Heart left ventricle (tissue), 13 donors: ENCODE data around the gene RTL5.

Experiments used
- POLR2A ChIP-seq, 2 donors: fragments of 450-650 bp; IDR thresholded peaks; one replicate each; pipeline ENCODE4 v1.6.1; 2017; ENCODE audit warnings: antibody characterized with exemption in 2 of 2, mild to moderate bottlenecking in 2 of 2, moderate library complexity in 2 of 2
- TF ChIP-seq, protein P1 (sequence below), 12 donors: fragments of 200-600 bp; sonication (generic) in 4 of 12; IDR thresholded peaks; one replicate each; pipeline versions ENCODE4 v1.5.0 to v1.8.0; 2018 to 2022; ENCODE audit warnings: antibody characterized with exemption in 12 of 12, mild to moderate bottlenecking in 5 of 12
- donor health status: ischemic (EF 13 %, LVEDD 7.1; RV severe dilation, severe dysfunction).
- donor health status: DM: no; HTN: yes; CAD: no.
- donor health status: DM: no; HTN: no; CAD: no.
- donor health status: ischemic (EF 25% LVEDD 6.9; RV normal size, moderate dysfunction).
- donor health status: ischemic (EF 25% LVEDD 5.7; RV mildly dilated, moderate dysfunction).
- donor health status: ischemic (EF 35%, LVEDD 5.7; RV mildly dilated, moderate dysfunction).
- donor health status: nonischemic (EF 11% LVEDD 7.7; RV severe dilation, severe dysfunction).
- donor health status: DM: yes; HTN: yes; CAD: no.
- donor health status: PGD.
- donor health status: ischemic (EF 29% LVEDD 5.4; RV normal size, mild dysfunction).
- donor health status: nonischemic (EF 23%, LVEDD 6.1; RV moderate dilation, normal function).

DNA sequence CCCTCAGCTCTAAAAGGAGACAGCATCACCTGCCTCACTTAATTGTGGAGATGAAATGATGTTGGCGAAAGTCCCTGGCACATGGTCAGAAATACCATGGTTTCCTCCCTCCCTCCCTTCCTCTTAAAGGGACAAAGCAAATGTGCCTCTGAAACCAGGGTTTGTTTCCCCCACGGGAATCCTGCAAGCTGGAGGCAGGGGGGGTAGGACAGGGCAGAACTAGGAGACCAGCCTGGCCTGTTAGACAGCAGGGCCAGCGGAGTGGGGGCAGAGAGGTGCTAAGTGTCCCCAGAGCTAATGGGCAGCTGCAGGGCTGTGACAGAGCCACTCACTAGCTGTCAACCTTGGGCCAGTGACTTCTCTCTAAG, 5.7 kb downstream of the RTL5 start:
- TF ChIP-seq, protein P1, sequence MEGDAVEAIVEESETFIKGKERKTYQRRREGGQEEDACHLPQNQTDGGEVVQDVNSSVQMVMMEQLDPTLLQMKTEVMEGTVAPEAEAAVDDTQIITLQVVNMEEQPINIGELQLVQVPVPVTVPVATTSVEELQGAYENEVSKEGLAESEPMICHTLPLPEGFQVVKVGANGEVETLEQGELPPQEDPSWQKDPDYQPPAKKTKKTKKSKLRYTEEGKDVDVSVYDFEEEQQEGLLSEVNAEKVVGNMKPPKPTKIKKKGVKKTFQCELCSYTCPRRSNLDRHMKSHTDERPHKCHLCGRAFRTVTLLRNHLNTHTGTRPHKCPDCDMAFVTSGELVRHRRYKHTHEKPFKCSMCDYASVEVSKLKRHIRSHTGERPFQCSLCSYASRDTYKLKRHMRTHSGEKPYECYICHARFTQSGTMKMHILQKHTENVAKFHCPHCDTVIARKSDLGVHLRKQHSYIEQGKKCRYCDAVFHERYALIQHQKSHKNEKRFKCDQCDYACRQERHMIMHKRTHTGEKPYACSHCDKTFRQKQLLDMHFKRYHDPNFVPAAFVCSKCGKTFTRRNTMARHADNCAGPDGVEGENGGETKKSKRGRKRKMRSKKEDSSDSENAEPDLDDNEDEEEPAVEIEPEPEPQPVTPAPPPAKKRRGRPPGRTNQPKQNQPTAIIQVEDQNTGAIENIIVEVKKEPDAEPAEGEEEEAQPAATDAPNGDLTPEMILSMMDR (IDR thresholded peaks at IDR 0.05), result no peak
- TF ChIP-seq POLR2A (IDR thresholded peaks at IDR 0.05), result no peak
